GM19324 (cell line): ENCODE results near the gene MIER2.
"Not testable (repeated sequence)": the region's sequence is repeated elsewhere in the genome, so short reads cannot be mapped to it uniquely, and the experiment has no call there.

ENCODE experiments used
- ATAC-seq: cut with Tn5 transposase; IDR thresholded peaks from one replicate; pipeline ENCODE4 v1.9.1; 2021; ENCODE audit warnings: mild to moderate bottlenecking, moderate library complexity; ENCODE audit not compliant: unreplicated experiment, low FRiP score

MIER2 gene

GRCh38 chr19:344625-345319, at the start of gene MIER2:
Gene MIER2, minus strand, starts transcription at chr19:344796. Its CDS starts 14 bp downstream, at chr19:344782.
- peak; percentile 83 for ATAC-seq

- ATAC-seq = not testable (repeated sequence)
Observed at GRCh38 chr19:393560-393959, 49.0 kb upstream of the MIER2 start.

- ATAC-seq = no peak
Observed at GRCh38 chr19:392375-392970, 47.9 kb upstream of the MIER2 start.

GRCh38 chr19:391726-392374, 47.3 kb upstream of the MIER2 start:
- ATAC-seq = no peak

GRCh38 chr19:391207-391557, 46.6 kb upstream of the MIER2 start:
- no peak for ATAC-seq

GRCh38 chr19:390386-391206, 46.0 kb upstream of the MIER2 start:
- ATAC-seq = no peak

- ATAC-seq = no peak
Observed at GRCh38 chr19:389935-390289, 45.3 kb upstream of the MIER2 start.

GRCh38 chr19:389255-389934, 44.8 kb upstream of the MIER2 start:
- ATAC-seq = no peak

- no peak for ATAC-seq
Observed at GRCh38 chr19:388691-389090, 44.1 kb upstream of the MIER2 start.

GRCh38 chr19:387777-388176, 43.2 kb upstream of the MIER2 start:
- no peak for ATAC-seq

GRCh38 chr19:386632-387301, 42.2 kb upstream of the MIER2 start:
- ATAC-seq = not testable (repeated sequence)

GRCh38 chr19:386189-386588, 41.6 kb upstream of the MIER2 start:
- not testable (repeated sequence) for ATAC-seq

- ATAC-seq = no peak
Observed at GRCh38 chr19:384799-385169, 40.2 kb upstream of the MIER2 start.

GRCh38 chr19:383922-384798, 39.6 kb upstream of the MIER2 start:
- ATAC-seq = no peak

- no peak for ATAC-seq
Observed at GRCh38 chr19:383040-383439, 38.4 kb upstream of the MIER2 start.

- not testable (repeated sequence) for ATAC-seq
Observed at GRCh38 chr19:382578-382977, 38.0 kb upstream of the MIER2 start.

GRCh38 chr19:381901-382300, 37.3 kb upstream of the MIER2 start:
- ATAC-seq = not testable (repeated sequence)

- not testable (repeated sequence) for ATAC-seq
Observed at GRCh38 chr19:380618-381219, 36.1 kb upstream of the MIER2 start.

GRCh38 chr19:379796-380195, 35.2 kb upstream of the MIER2 start:
- no peak for ATAC-seq
